HG03039 (cell line): ENCODE measurements around the gene DDIT3.

Experiments used
- ATAC-seq: cut with Tn5 transposase; IDR thresholded peaks from one replicate; pipeline ENCODE4 v1.9.1; 2021; ENCODE audit warnings: mild to moderate bottlenecking, moderate library complexity; ENCODE audit not compliant: unreplicated experiment

DDIT3 gene

GRCh38 chr12:57470970-57471656 is 49.2 kb downstream of the DDIT3 start:
- no peak for ATAC-seq

- no peak for ATAC-seq
Observed at GRCh38 chr12:57470286-57470969, 49.9 kb downstream of the DDIT3 start.

GRCh38 chr12:57469296-57470164 is 50.8 kb downstream of the DDIT3 start:
- no peak for ATAC-seq

- no peak for ATAC-seq
Observed at GRCh38 chr12:57467915-57468314, 52.4 kb downstream of the DDIT3 start.

- ATAC-seq, result no peak
Observed at GRCh38 chr12:57467212-57467874, 53.0 kb downstream of the DDIT3 start.
